HG03469 (cell line): Measurements from ENCODE around the gene KLF6.

ENCODE experiments used
- ATAC-seq: cut with Tn5 transposase; IDR thresholded peaks from one replicate; pipeline ENCODE4 v1.9.1; 2021; ENCODE audit warnings: mild to moderate bottlenecking, moderate library complexity, moderate number of reproducible peaks; ENCODE audit not compliant: unreplicated experiment

Gene KLF6

GRCh38 chr10:3812141-3812540, 27.1 kb upstream of the KLF6 start:
- no peak for ATAC-seq

DNA sequence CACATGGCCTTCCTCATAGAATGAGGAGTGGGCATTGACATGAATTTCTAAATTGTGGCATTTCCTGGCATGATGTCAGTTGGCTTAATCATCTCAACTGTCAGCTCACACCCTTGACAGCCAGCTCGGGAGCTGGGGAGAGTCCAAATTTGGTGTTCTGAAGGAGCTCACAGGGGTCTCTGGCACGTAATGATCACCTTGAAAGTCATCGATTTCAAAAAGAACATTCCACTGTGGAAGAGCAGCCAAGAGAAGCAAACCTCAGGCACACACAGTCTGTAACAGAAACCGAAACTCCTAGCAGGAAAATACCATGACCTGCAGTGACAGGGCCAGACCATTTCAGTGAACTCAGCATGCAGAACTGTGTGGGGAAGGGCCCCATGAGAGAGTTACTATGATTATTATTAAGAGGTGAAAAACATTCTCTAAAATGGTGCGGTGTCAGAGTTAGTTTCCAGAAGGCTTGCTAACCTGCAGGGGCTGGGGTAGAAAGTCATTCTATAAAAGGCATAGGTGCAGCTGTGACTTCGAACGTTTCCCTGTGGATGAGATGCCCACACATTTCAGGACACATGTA, 26.4 kb upstream of the KLF6 start:
- ATAC-seq = peak; percentile 76

GRCh38 chr10:3808689-3809199, 23.7 kb upstream of the KLF6 start:
- no peak for ATAC-seq

GRCh38 chr10:3807928-3808496, 23.0 kb upstream of the KLF6 start:
- no peak for ATAC-seq

DNA sequence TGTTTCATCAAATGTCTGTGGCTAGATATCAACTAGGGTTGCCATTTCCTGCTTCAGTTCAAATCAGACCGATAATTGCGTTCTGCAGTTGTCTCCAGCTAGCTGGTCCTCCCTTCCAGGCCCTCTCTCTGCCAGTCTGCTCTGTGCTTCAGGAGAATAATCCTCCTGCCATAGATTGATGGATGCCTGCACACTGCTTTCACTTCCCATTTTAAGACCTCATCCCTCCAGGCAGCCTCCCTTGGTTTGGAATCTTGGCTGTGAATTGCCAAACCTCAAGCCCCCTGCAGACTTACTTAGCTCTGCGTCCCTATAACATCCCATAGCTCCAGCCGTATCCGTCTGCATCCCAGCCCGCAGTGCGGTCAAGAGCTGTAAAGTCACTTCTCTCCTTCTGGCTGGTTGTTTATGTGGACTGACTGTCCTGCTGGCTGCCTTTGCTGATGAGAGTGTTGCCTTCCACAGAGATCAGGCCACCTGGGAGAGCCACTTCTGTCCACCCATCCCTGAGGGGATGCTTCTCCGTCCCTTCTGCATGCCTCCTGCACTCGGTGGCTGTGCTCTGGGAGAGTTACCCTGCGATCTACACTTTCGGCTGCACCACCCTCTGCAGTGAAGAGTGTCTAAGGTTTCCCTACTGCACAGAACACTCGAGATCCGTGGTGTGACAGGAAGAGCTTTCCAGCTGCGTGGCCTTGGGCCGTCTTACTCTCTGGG, 22.4 kb upstream of the KLF6 start:
- no peak for ATAC-seq

- ATAC-seq = no peak
Observed at GRCh38 chr10:3806603-3807002, 21.6 kb upstream of the KLF6 start.

DNA sequence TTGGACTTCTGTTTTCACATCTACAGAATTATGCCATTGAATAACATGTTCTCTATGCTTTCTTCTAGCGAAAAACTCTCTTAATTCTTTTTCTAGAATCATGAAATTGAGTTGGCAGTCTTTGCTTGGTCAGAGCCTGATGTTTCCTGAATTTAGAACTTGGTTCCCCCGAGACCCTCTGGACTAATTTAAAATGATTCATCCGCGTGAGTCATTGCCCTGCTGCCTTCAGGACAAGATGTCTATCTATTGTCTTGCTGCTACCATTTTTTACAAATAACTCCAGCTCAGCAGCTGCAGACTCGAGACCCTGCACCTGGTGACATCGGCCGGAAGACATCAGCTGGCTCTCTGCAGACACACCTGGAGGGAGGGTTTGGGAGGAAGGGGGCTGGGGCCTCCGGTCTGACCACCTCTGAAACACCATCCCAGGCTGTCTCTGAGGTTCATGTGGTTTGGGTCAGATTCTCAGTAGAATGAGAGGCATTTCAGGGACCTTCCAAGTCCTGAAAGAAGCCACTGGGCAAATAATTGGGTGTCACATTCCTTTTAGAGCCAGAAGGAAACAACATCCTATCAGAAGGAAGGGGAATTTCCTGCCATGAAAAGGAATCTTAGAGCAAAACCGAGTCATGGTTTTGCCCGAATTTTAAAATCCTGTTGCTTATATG, 20.9 kb upstream of the KLF6 start:
- ATAC-seq = no peak

GRCh38 chr10:3805201-3805790, 20.3 kb upstream of the KLF6 start:
- ATAC-seq = peak; percentile 34

GRCh38 chr10:3803927-3804741, 19.1 kb upstream of the KLF6 start:
- ATAC-seq = no peak

DNA sequence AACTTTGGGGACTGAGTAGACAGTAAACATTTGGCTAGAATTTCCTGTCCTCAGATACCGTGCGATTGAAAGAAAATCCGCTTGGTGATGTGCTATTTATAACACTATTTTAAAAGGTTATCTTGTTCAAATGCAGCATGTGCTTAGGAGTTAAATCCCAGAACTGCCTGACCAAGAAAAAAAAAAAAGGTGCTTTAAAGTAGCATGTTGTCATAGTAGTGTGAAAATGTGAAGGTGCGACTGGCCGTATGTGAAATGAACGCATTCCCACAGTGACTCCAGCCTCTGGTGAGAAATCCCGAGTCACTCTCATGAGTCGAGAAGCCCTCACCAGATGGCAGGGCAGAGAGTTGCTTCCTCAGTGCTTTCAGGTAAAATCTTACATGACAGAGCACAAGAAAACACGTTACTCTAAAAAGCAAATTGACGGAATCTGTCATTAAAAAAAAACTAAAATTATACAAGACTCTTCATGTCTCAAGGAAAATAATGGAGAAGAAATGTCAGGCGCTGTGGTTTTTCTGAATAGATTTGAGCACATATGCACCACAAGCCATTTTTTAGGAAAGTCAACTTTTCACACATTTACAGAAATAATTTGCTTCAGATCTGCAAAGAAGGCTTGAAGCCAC, 18.4 kb upstream of the KLF6 start:
- no peak for ATAC-seq

GRCh38 chr10:3802526-3803265, 17.7 kb upstream of the KLF6 start:
- no peak for ATAC-seq

- no peak for ATAC-seq
Observed at GRCh38 chr10:3801558-3802192, 16.7 kb upstream of the KLF6 start.

DNA sequence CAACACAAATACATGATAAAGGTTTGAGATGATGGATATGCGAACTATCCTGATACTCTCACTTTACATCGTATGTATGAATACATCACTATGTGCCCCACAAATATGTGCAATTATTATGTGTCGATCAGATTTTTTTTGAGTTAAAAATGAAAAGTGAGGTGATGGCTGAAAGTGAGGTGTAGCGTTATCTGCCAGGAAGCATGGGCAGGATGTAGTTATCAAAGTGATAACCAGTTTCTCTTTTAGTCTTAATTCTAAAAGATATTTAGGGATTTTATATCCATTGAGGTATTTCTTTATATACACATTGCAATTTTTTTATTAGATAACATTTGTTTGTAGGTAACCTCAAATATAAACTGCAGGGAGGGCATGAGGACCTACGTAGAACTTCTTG, 15.6 kb upstream of the KLF6 start:
- ATAC-seq = no peak

- no peak for ATAC-seq
Observed at GRCh38 chr10:3797750-3798149, 12.7 kb upstream of the KLF6 start.

- no peak for ATAC-seq
Observed at GRCh38 chr10:3793553-3793952, 8.5 kb upstream of the KLF6 start.

DNA sequence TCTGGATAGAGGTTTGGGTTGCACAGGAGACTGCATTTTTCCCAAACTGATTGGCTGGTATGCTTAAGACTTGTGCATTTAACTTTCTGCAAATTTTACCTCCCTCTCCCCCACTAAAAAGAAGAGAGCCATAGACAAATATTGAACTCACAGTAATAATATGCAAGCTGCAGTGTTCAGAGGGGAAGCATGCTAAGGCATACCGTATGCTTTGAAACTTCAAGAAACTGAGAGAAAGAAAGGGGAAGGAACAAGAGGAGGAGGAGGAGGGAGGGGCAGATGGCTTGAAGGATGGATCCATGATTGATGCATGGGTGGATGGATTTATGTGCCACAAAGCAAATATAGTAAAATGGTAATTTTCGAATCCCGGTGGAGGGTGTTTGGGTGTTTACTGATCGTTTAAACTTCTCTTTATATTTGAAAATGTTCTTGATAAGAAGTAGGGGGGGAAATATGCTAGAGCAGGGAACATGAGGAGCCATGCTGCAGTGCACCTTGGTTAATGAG, 7.8 kb upstream of the KLF6 start:
- no peak for ATAC-seq

- ATAC-seq = no peak
Observed at GRCh38 chr10:3791974-3792633, 7.1 kb upstream of the KLF6 start.

DNA sequence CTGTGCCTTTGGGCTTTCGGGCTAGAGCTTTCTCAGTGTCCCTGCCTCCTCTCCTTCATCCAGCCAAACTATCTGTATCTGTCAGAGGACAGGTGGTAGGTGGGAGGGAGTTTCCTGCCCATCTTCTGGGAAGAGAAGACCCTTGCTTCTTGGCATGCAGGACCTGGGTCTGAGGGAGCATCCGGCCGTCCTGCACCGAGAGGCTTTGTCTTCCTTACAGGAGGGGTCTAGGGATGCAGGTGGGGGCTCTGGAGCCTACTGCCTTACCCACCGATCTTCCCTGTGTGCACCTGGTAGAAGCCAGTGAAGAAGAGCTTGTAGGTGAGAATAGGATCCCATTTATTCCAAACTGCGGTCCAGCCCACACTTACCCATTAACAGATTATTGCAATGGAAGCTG, 5.8 kb upstream of the KLF6 start:
- ATAC-seq = no peak
